AG04450 (cell line): ENCODE results near the gene RPS6KL1. TPM values are rescaled to one million over a fixed set of nuclear protein-coding genes. Genes with fewer than 3 reads are reported as not detected.

ENCODE experiments used
- CTCF ChIA-PET: fragments of 300-600, 350-600 bp; formaldehyde crosslinking; extraction: SDS; loops from one replicate; lab custom pipeline; 2022; ENCODE audit warnings: antibody characterized with exemption, inconsistent platforms; lab: Charles Lee
- POLR2A ChIA-PET: fragments of 350-600 bp; formaldehyde crosslinking; extraction: SDS; loops from one replicate; lab custom pipeline; 2021; ENCODE audit warnings: antibody characterized with exemption, inconsistent platforms; lab: Yijun Ruan, JAX
- DNase-seq: peaks from one replicate; pipeline ENCODE4 v3.0.0-alpha.2; 2011; ENCODE audit warnings: low read depth, low spot score
- H3K27ac ChIP-seq: one replicate; pipeline ENCODE4 v1.5.1; 2012; ENCODE audit warnings: low read depth, low read length, control low read depth
- H3K27me3 ChIP-seq: one replicate; pipeline ENCODE4 v1.6.0; 2012; ENCODE audit warnings: low read length; ENCODE audit not compliant: control insufficient read depth, insufficient read depth
- H3K4me3 ChIP-seq: 2 replicates; pipeline ENCODE4 v1.5.1; 2011; ENCODE audit warnings: mild to moderate bottlenecking, low read depth, low read length, control low read depth
- H3K9me3 ChIP-seq: 2 replicates; pipeline ENCODE4 v1.5.1; 2012; ENCODE audit warnings: low read length; ENCODE audit not compliant: control insufficient read depth, insufficient read depth
- CTCF ChIP-seq: IDR thresholded peaks from 2 replicates; pipeline ENCODE4 v1.5.1; 2011; ENCODE audit warnings: low read depth, low read length, control low read depth, inconsistent platforms
- polyA plus RNA-seq: library from polyadenylated mRNA; depleted of rRNA; stranded (reverse); fragments of >200 nt; gene quantifications from 2 replicates; pipeline ENCODE4 v1.2.3, GENCODE V29; 2011

Gene RPS6KL1
- polyA plus RNA-seq, 1 experiment = 0.64 TPM

GRCh38 chr14:74897642-74898041 lies 25.4 kb downstream of the RPS6KL1 start:
- no peak for DNase-seq
- ChIA-PET POLR2A (no interaction called here), CTCF (interaction anchor here (0.6 to 6.7 kb wide), 6 partner anchors 8 to 259 kb away, joined by 3 to 72 read pairs (median 5); no protein-coding TSS in a partner anchor)
- H3K27ac ChIP-seq = no peak overlapping the region
- H3K4me3 ChIP-seq = no peak overlapping the region
- TF ChIP-seq CTCF = no peak
- no peaks in the 10 kb centered on the region for H3K9me3 ChIP-seq
- no peaks in the 10 kb centered on the region for H3K27me3 ChIP-seq

GRCh38 chr14:74896400-74896799 lies 26.7 kb downstream of the RPS6KL1 start:
- DNase-seq = no peak
- Histone ChIP-seq H3K27me3 (no peaks in the 10 kb centered on the region), H3K27ac (no peak overlapping the region), H3K9me3 (no peaks in the 10 kb centered on the region), H3K4me3 (no peak overlapping the region)
- TF ChIP-seq CTCF = no peak
- CTCF ChIA-PET = interaction anchor here (0.8 to 6.7 kb wide), 3 partner anchors 10 to 192 kb away, joined by 4 to 72 read pairs (median 21); no protein-coding TSS in a partner anchor
- POLR2A ChIA-PET = interaction anchor here (0.9 to 1.4 kb wide), 2 partner anchors 9 to 27 kb away, joined by 3 to 5 read pairs; partner anchors contain the start of gene RPS6KL1

- Histone ChIP-seq H3K9me3 (no peaks in the 10 kb centered on the region), H3K27me3 (no peaks in the 10 kb centered on the region), H3K4me3 (no peak overlapping the region), H3K27ac (no peak overlapping the region)
- ChIA-PET POLR2A (no interaction called here), CTCF (interaction anchor here (6.7 to 6.8 kb wide), 2 partner anchors 12 to 33 kb away, joined by 52 to 72 read pairs; no protein-coding TSS in a partner anchor)
- DNase-seq = no peak
- TF ChIP-seq CTCF = no peak
Observed at GRCh38 chr14:74893614-74894091, 29.4 kb downstream of the RPS6KL1 start.

- Histone ChIP-seq H3K27me3 (no peaks in the 10 kb centered on the region), H3K27ac (no peak overlapping the region), H3K9me3 (no peaks in the 10 kb centered on the region), H3K4me3 (no peak overlapping the region)
- no peak for TF ChIP-seq CTCF
- POLR2A ChIA-PET = no interaction called here
- DNase-seq = no peak
- CTCF ChIA-PET = interaction anchor here (1.0 to 6.8 kb wide), 3 partner anchors 13 to 196 kb away, joined by 4 to 72 read pairs (median 52); no protein-coding TSS in a partner anchor
Observed at GRCh38 chr14:74892745-74893144, 30.3 kb downstream of the RPS6KL1 start.

- ChIA-PET CTCF (interaction anchor here (1.0 to 6.8 kb wide), 3 partner anchors 12 to 31 kb away, joined by 3 to 72 read pairs (median 52); no protein-coding TSS in a partner anchor), POLR2A (interaction anchor here (0.5 kb wide), 1 partner anchor 1280 kb away, joined by 3 read pairs; no protein-coding TSS in a partner anchor)
- no peak overlapping the region for H3K4me3 ChIP-seq
- DNase-seq = no peak
- H3K27me3 ChIP-seq = no peaks in the 10 kb centered on the region
- TF ChIP-seq CTCF = no peak
- H3K9me3 ChIP-seq = no peaks in the 10 kb centered on the region
- no peak overlapping the region for H3K27ac ChIP-seq
Observed at GRCh38 chr14:74891870-74892269, 31.2 kb downstream of the RPS6KL1 start.
